Activated B cell treated with CpG ODN at 0.5 μM for 24 hours (primary cell): ENCODE data around the gene KIAA0930. TPM values are rescaled to one million over a fixed set of nuclear protein-coding genes. Genes with fewer than 3 reads are reported as not detected.

Experiments
- ATAC-seq: fragments of 200-7000 bp; cut with Tn5 transposase; one replicate; pipeline ENCODE4 v1.10.0; 2021; ENCODE audit warnings: low read depth, mild to moderate bottlenecking, moderate library complexity
- CTCF ChIA-PET: fragments of 350-600 bp; sonication (Branson Sonifier 250); formaldehyde crosslinking; loops from one replicate; lab custom pipeline; 2021; ENCODE audit warnings: antibody characterized with exemption; lab: Charles Lee
- POLR2A ChIA-PET: fragments of 350-600 bp; sonication (Branson Sonifier 250); formaldehyde crosslinking; loops from one replicate; lab custom pipeline; 2021; ENCODE audit warnings: antibody characterized with exemption; lab: Charles Lee
- DNase-seq: peaks from one replicate; pipeline ENCODE4 v3.0.0; 2022
- H3K27ac Mint-ChIP-seq: one replicate; pipeline ENCODE4 v1.8.0; 2020; ENCODE audit warnings: mixed read lengths
- H3K27me3 Mint-ChIP-seq: one replicate; pipeline ENCODE4 v1.8.0; 2021; ENCODE audit warnings: mixed read lengths
- H3K36me3 Mint-ChIP-seq: one replicate; pipeline ENCODE4 v1.8.0; 2021; ENCODE audit warnings: low read depth, mixed read lengths
- H3K4me1 Mint-ChIP-seq: one replicate; pipeline ENCODE4 v1.8.0; 2021; ENCODE audit warnings: mixed read lengths
- H3K4me3 Mint-ChIP-seq: one replicate; pipeline ENCODE4 v1.8.0; 2020; ENCODE audit warnings: mild to moderate bottlenecking, mixed read lengths
- H3K9me3 Mint-ChIP-seq: one replicate; pipeline ENCODE4 v1.8.0; 2020; ENCODE audit warnings: mixed read lengths
- CTCF ChIP-seq: fragments of 200-600 bp; IDR thresholded peaks from one replicate; pipeline ENCODE4 v1.8.0; 2022; ENCODE audit warnings: antibody characterized with exemption, mild to moderate bottlenecking
- intact Hi-C: fragments of 100-400 bp; cut with micrococcal nuclease; formaldehyde crosslinking; loops from one replicate; pipeline ENCODE4 v1.15.1; 2024
- total RNA-seq: library from RNA; stranded (reverse); gene quantifications from 2 replicates; pipeline ENCODE4 v1.2.3, GENCODE V29; 2022

Gene KIAA0930
- total RNA-seq, 1 donor from 2014 or later = 42.2 TPM

- TF ChIP-seq CTCF = no peak
- no peaks in the 10 kb centered on the region for H3K9me3 Mint-ChIP-seq
- ATAC-seq (peak; percentile 28), DNase-seq (no peak)
- H3K4me1 Mint-ChIP-seq = peaks cover 17% of the 10 kb centered on the region
- H3K27ac Mint-ChIP-seq = no peak overlapping the region
- H3K36me3 Mint-ChIP-seq = no peaks in the 10 kb centered on the region
- no peaks in the 10 kb centered on the region for H3K27me3 Mint-ChIP-seq
- POLR2A ChIA-PET = no interaction called here
- intact Hi-C loops = no loop called here
- CTCF ChIA-PET = no interaction called here
- H3K4me3 Mint-ChIP-seq = no peak overlapping the region
These were observed 14.1 kb upstream of the KIAA0930 start for GRCh38 chr22:45254789-45255278.

- no peaks in the 10 kb centered on the region for H3K36me3 Mint-ChIP-seq
- H3K27me3 Mint-ChIP-seq = no peaks in the 10 kb centered on the region
- H3K4me3 Mint-ChIP-seq = no peak overlapping the region
- ChIA-PET POLR2A (no interaction called here), CTCF (no interaction called here)
- intact Hi-C loops = no loop called here
- no peak for TF ChIP-seq CTCF
- no peak for DNase-seq
- peaks cover 15% of the 10 kb centered on the region for H3K4me1 Mint-ChIP-seq
- H3K27ac Mint-ChIP-seq = no peak overlapping the region
- no peaks in the 10 kb centered on the region for H3K9me3 Mint-ChIP-seq
- ATAC-seq = no peak
These were observed 13.7 kb upstream of the KIAA0930 start for GRCh38 chr22:45254388-45254787.

GRCh38 chr22:45253039-45253641 is 12.4 kb upstream of the KIAA0930 start:
- no peak overlapping the region for H3K4me3 Mint-ChIP-seq
- POLR2A ChIA-PET = interaction anchor here (0.6 kb wide), 1 partner anchor 26 kb away, joined by 3 read pairs; no protein-coding TSS in a partner anchor
- H3K4me1 Mint-ChIP-seq = peaks cover 26% of the 10 kb centered on the region
- intact Hi-C loops = no loop called here
- no peaks in the 10 kb centered on the region for H3K9me3 Mint-ChIP-seq
- H3K27me3 Mint-ChIP-seq = no peaks in the 10 kb centered on the region
- CTCF ChIA-PET = interaction anchor here (0.6 kb wide), 1 partner anchor 151 kb away, joined by 4 read pairs; no protein-coding TSS in a partner anchor
- no peaks in the 10 kb centered on the region for H3K36me3 Mint-ChIP-seq
- DNase-seq = no peak
- no peak overlapping the region for H3K27ac Mint-ChIP-seq
- ATAC-seq = no peak
- TF ChIP-seq CTCF = no peak

- CTCF ChIA-PET = no interaction called here
- no peak overlapping the region for H3K4me3 Mint-ChIP-seq
- no peak for TF ChIP-seq CTCF
- H3K27ac Mint-ChIP-seq = no peak overlapping the region
- DNase-seq (no peak), ATAC-seq (no peak)
- no peaks in the 10 kb centered on the region for H3K36me3 Mint-ChIP-seq
- intact Hi-C loops = no loop called here
- H3K9me3 Mint-ChIP-seq = no peaks in the 10 kb centered on the region
- peaks cover 24% of the 10 kb centered on the region for H3K4me1 Mint-ChIP-seq
- H3K27me3 Mint-ChIP-seq = no peaks in the 10 kb centered on the region
- POLR2A ChIA-PET = no interaction called here
These were observed 11.1 kb upstream of the KIAA0930 start for GRCh38 chr22:45251825-45252224.

GRCh38 chr22:45248832-45249561 is 8.3 kb upstream of the KIAA0930 start:
- no peak overlapping the region for H3K4me3 Mint-ChIP-seq
- TF ChIP-seq CTCF = no peak
- peak overlapping the region; percentile 4 for H3K27ac Mint-ChIP-seq
- H3K36me3 Mint-ChIP-seq = no peaks in the 10 kb centered on the region
- peaks cover 33% of the 10 kb centered on the region for H3K4me1 Mint-ChIP-seq
- intact Hi-C loops = no loop called here
- no peaks in the 10 kb centered on the region for H3K27me3 Mint-ChIP-seq
- ChIA-PET CTCF (no interaction called here), POLR2A (interaction anchor here (0.7 to 1.1 kb wide), 3 partner anchors 13 to 1478 kb away, joined by 3 to 4 read pairs (median 3); partner anchors contain the start of gene NUP50)
- ATAC-seq (peak; percentile 41), DNase-seq (no peak)
- no peaks in the 10 kb centered on the region for H3K9me3 Mint-ChIP-seq
